Stimulated activated CD4-positive, alpha-beta T cell treated with anti-CD3 and anti-CD28 coated beads, Interleukin-1b, Interleukin-23, amount 100 ng/mL, for 24 hours (primary cell): ENCODE measurements around the gene SEPTIN3.

Source experiments
- DNase-seq, 4 experiments: peaks; one replicate each; pipeline ENCODE4 v3.0.0-alpha.2; 2020; ENCODE audit warnings: low read depth in 4 of 4, low spot score in 1 of 4

SEPTIN3 gene

GRCh38 chr22:41974691-41975290 is 5.5 kb downstream of the SEPTIN3 start:
- no peak for DNase-seq

- no peak for DNase-seq
Observed at GRCh38 chr22:41975299-41976069, 6.2 kb downstream of the SEPTIN3 start.

- peak in 2 of 4 experiments; percentile 32 to 36 for DNase-seq
Observed at GRCh38 chr22:41976070-41976901, 7.0 kb downstream of the SEPTIN3 start.

- no peak for DNase-seq
Observed at GRCh38 chr22:41976961-41977566, 7.8 kb downstream of the SEPTIN3 start.

GRCh38 chr22:41978732-41979131 is 9.5 kb downstream of the SEPTIN3 start:
- no peak for DNase-seq

GRCh38 chr22:41979423-41980250 is 10.4 kb downstream of the SEPTIN3 start:
- DNase-seq: no peak

GRCh38 chr22:41982865-41983264 is 13.6 kb downstream of the SEPTIN3 start:
- no peak for DNase-seq

GRCh38 chr22:41983513-41984405 is 14.5 kb downstream of the SEPTIN3 start:
- no peak for DNase-seq

GRCh38 chr22:41987276-41987675 is 18.0 kb downstream of the SEPTIN3 start:
- no peak for DNase-seq

GRCh38 chr22:41989246-41989645 is 20.0 kb downstream of the SEPTIN3 start:
- DNase-seq: no peak

- DNase-seq: no peak
Observed at GRCh38 chr22:41991111-41991510, 21.9 kb downstream of the SEPTIN3 start.

GRCh38 chr22:41992496-41992895 is 23.3 kb downstream of the SEPTIN3 start:
- DNase-seq: no peak

- no peak for DNase-seq
Observed at GRCh38 chr22:41995211-41995610, 26.0 kb downstream of the SEPTIN3 start.

- no peak for DNase-seq
Observed at GRCh38 chr22:41996826-41997225, 27.6 kb downstream of the SEPTIN3 start.

- peak; percentile 64 to 81 (median 78) for DNase-seq
Observed at GRCh38 chr22:41998361-41999261, 29.4 kb downstream of the SEPTIN3 start, which contains the start of gene WBP2NL. Gene WBP2NL (plus strand): TSS chr22:41998788. CDS start chr22:41998819, 31 bp downstream.

- no peak for DNase-seq
Observed at GRCh38 chr22:42000466-42000865, 31.2 kb downstream of the SEPTIN3 start.

GRCh38 chr22:42001121-42001520 is 31.9 kb downstream of the SEPTIN3 start:
- DNase-seq: no peak

- no peak for DNase-seq
Observed at GRCh38 chr22:42001706-42002105, 32.5 kb downstream of the SEPTIN3 start.
